CD14-positive monocyte (primary cell): ENCODE data around the gene TMEM150A. TPM values are rescaled to one million over a fixed set of nuclear protein-coding genes. Genes with fewer than 3 reads are reported as not detected.

ENCODE experiments used
- DNase-seq, 3 donors: peaks; one replicate each; pipeline ENCODE4 v3.0.0-alpha.2; 2011 to 2022
- H2AFZ ChIP-seq: 2 replicates; pipeline ENCODE4 v1.6.0; 2012; ENCODE audit warnings: mild to moderate bottlenecking, low read depth, low read length, inconsistent platforms; ENCODE audit not compliant: insufficient read depth, poor library complexity, severe bottlenecking
- H3K27ac ChIP-seq, 2 donors: 1 replicate in 1 of 2; 2 replicates in 1 of 2; pipeline ENCODE4 v1.5.1; 2012 to 2013; ENCODE audit warnings: low read length in 2 of 2, control low read depth in 1 of 2, inconsistent platforms in 1 of 2, low read depth in 1 of 2, mild to moderate bottlenecking in 1 of 2
- H3K27me3 ChIP-seq, 2 donors: one replicate each; pipeline versions ENCODE4 v1.6.0 to v1.6.1; 2011 to 2013; ENCODE audit warnings: low read length in 2 of 2; ENCODE audit not compliant: control insufficient read depth in 2 of 2, insufficient read depth in 2 of 2
- H3K36me3 ChIP-seq, 2 donors: replicated peaks in 1 of 2; 1 replicate in 1 of 2; 2 replicates in 1 of 2; pipeline versions ENCODE4 v1.5.1 to v1.6.1; 2012 to 2013; ENCODE audit warnings: low read length in 2 of 2, control low read depth in 1 of 2, inconsistent platforms in 1 of 2, mild to moderate bottlenecking in 1 of 2; ENCODE audit not compliant: insufficient read depth in 2 of 2, control insufficient read depth in 1 of 2
- H3K4me1 ChIP-seq, 2 donors: 1 replicate in 1 of 2; 2 replicates in 1 of 2; pipeline versions ENCODE4 v1.5.1 to v1.6.1; 2012 to 2013; ENCODE audit warnings: low read length in 2 of 2, control low read depth in 1 of 2, inconsistent platforms in 1 of 2, mild to moderate bottlenecking in 1 of 2, moderate library complexity in 1 of 2; ENCODE audit not compliant: insufficient read depth in 2 of 2, control insufficient read depth in 1 of 2
- H3K4me2 ChIP-seq: replicated peaks from 2 replicates; pipeline ENCODE3; 2012; ENCODE audit warnings: low read length, moderate library complexity, mild to moderate bottlenecking; ENCODE audit not compliant: poor library complexity, severe bottlenecking; ENCODE audit errors: extremely low read depth
- H3K4me3 ChIP-seq, 3 experiments: fragments of 200-600 bp in 1 of 3; sonication (generic) in 1 of 3; replicated peaks in 1 of 3; 1 replicate in 2 of 3; 2 replicates in 1 of 3; pipeline ENCODE4 v1.5.1; 2011 to 2013; ENCODE audit warnings: low read length in 3 of 3, mild to moderate bottlenecking in 3 of 3, control low read depth in 2 of 3, low read depth in 2 of 3, inconsistent platforms in 1 of 3, moderate library complexity in 1 of 3
- H3K79me2 ChIP-seq: 2 replicates; pipeline ENCODE4 v1.6.0; 2012; ENCODE audit warnings: mild to moderate bottlenecking, control low read depth, inconsistent platforms, low read length, moderate library complexity; ENCODE audit not compliant: insufficient read depth
- H3K9ac ChIP-seq: 2 replicates; pipeline ENCODE4 v1.6.0; 2017; ENCODE audit warnings: low read length, mild to moderate bottlenecking; ENCODE audit not compliant: insufficient read depth, poor library complexity, severe bottlenecking
- H3K9me3 ChIP-seq, 2 donors: replicated peaks in 1 of 2; 1 replicate in 1 of 2; 2 replicates in 1 of 2; pipeline versions ENCODE4 v1.5.1 to v1.6.1; 2012 to 2013; ENCODE audit warnings: low read length in 2 of 2, control low read depth in 1 of 2; ENCODE audit not compliant: control insufficient read depth in 1 of 2, insufficient read depth in 1 of 2
- H4K20me1 ChIP-seq: 2 replicates; pipeline ENCODE4 v1.6.0; 2012; ENCODE audit warnings: mild to moderate bottlenecking, low read length, control low read depth, moderate library complexity; ENCODE audit not compliant: insufficient read depth
- H3K27ac Mint-ChIP-seq, 7 donors: one replicate each; pipeline ENCODE4 v1.8.0; 2020; ENCODE audit warnings: mild to moderate bottlenecking in 7 of 7, mixed read lengths in 7 of 7, moderate library complexity in 6 of 7, inconsistent platforms in 2 of 7
- H3K27me3 Mint-ChIP-seq, 3 donors: one replicate each; pipeline ENCODE4 v1.8.0; 2021 to 2022; ENCODE audit warnings: low read depth in 3 of 3, mild to moderate bottlenecking in 3 of 3, mixed read lengths in 3 of 3, moderate library complexity in 3 of 3, inconsistent platforms in 1 of 3
- H3K36me3 Mint-ChIP-seq, 2 donors: one replicate each; pipeline ENCODE4 v1.8.0; 2020; ENCODE audit warnings: mixed read lengths in 2 of 2, inconsistent platforms in 1 of 2, mild to moderate bottlenecking in 1 of 2
- H3K4me1 Mint-ChIP-seq: one replicate; pipeline ENCODE4 v1.8.0; 2020; ENCODE audit warnings: mild to moderate bottlenecking, mixed read lengths
- H3K4me3 Mint-ChIP-seq, 2 donors: one replicate each; pipeline ENCODE4 v1.8.0; 2020; ENCODE audit warnings: mild to moderate bottlenecking in 2 of 2, mixed read lengths in 2 of 2, moderate library complexity in 1 of 2
- H3K9me3 Mint-ChIP-seq, 7 donors: one replicate each; pipeline ENCODE4 v1.8.0; 2020 to 2022; ENCODE audit warnings: mixed read lengths in 7 of 7, mild to moderate bottlenecking in 6 of 7, moderate library complexity in 6 of 7, inconsistent platforms in 2 of 7
- CTCF ChIP-seq: fragments of 200-600 bp; IDR thresholded peaks from one replicate; pipeline ENCODE4 v1.8.0; 2022; ENCODE audit warnings: antibody characterized with exemption, mild to moderate bottlenecking
- WGBS: methylation state at CpG from one replicate; pipeline ENCODE4 v1.1.5; 2013; ENCODE audit warnings: missing lambda C conversion rate; ENCODE audit not compliant: insufficient coverage; 5-methylcytosine and 5-hydroxymethylcytosine counted together
- intact Hi-C, 2 donors: fragments of 100-400 bp; cut with micrococcal nuclease; formaldehyde crosslinking; loops; one replicate each; pipeline versions ENCODE4 v1.15.0 to v1.15.1; 2023
- polyA plus RNA-seq, 3 donors: library from polyadenylated mRNA; depleted of rRNA in 1 of 3; unstranded in 2 of 3; stranded (reverse) in 1 of 3; fragments of 300-500 nt in 2 of 3; fragments of >200 nt in 1 of 3; fragmentation: Illumina TruSeq in 2 of 3; gene quantifications; 1 replicate in 2 of 3; 2 replicates in 1 of 3; pipeline ENCODE4 v1.2.3, GENCODE V29; 2012 to 2021

Gene TMEM150A
- polyA plus RNA-seq, 3 donors, result 24.7 to 29.1 (median 26.6) TPM

DNA sequence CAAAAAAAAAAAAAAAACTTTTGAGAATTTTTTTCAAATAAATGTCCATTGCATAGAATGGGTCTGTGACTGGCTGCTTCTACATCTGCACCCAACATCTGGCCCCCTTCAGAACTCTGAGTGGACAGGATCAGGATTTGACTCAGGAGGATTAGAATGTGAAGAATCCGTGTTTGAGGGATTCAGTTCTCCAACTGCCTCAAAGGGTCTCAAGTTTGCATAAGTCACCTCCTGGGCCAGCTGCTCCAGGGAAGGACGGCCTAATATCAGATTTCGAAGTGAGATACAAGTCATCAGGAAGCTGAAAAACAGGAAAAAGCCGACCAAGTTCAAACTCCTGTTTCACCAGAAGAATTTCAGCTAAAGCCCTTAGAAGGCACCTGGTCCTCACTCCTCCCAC, 52.7 kb downstream of the TMEM150A start:
- peaks cover 23% of the 10 kb centered on the region for H4K20me1 ChIP-seq
- no peak overlapping the region for H3K4me3 Mint-ChIP-seq
- peak overlapping the region; percentile 29 for H3K4me2 ChIP-seq
- H3K4me3 ChIP-seq, result peak overlapping the region in 1 of 3 experiments; percentile 13
- peaks cover 56 to 81% of the 10 kb centered on the region in 2 donors for H3K36me3 Mint-ChIP-seq
- H3K36me3 ChIP-seq, result peaks cover 44 to 84% of the 10 kb centered on the region in 2 donors
- peak overlapping the region; percentile 8 to 61 for H3K27ac ChIP-seq
- H3K4me1 Mint-ChIP-seq, result peaks cover 28% of the 10 kb centered on the region
- H3K9me3 Mint-ChIP-seq, result no peaks in the 10 kb centered on the region
- H2AFZ ChIP-seq, result no peak overlapping the region
- H3K79me2 ChIP-seq, result no peaks in the 10 kb centered on the region
- no peak for DNase-seq
- peak overlapping the region in 6 of 7 donors; percentile 16 to 88 (median 74) for H3K27ac Mint-ChIP-seq
- H3K4me1 ChIP-seq, result peaks cover 19 to 27% of the 10 kb centered on the region in 2 donors
- no peaks in the 10 kb centered on the region for H3K9me3 ChIP-seq
- H3K27me3 ChIP-seq, result no peaks in the 10 kb centered on the region
- intact Hi-C loops, result loop anchor here in 1 of 2 donors (5.0 kb wide), 1 partner anchor 148 kb away; no protein-coding TSS in a partner anchor
- TF ChIP-seq CTCF, result no peak
- no peak overlapping the region for H3K9ac ChIP-seq
- peaks cover 0 to 2% (median 0%) of the 10 kb centered on the region in 3 donors for H3K27me3 Mint-ChIP-seq
- 13% methylated on average over 4 of the region's 4 CpGs for WGBS

DNA sequence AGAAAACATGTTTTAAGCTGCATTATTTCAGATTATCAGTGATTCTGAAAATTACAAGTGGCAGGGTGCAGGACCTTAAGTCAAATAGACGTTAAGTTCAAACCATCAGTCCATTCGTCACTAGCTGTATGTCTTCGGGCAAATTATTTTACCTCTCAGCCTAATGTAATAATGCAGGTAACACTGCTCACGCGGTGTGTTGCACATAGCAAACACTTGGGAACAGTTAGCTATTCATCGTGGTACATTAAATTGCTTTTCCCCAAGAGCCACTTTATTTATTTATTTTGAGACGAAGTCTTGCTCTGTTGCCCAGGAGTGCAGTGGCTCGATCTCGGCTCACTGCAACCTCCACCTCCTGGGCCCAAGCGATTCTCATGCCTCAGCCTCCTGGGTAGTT, 53.4 kb downstream of the TMEM150A start:
- no peak overlapping the region for H3K9ac ChIP-seq
- WGBS, result 93% methylated on average over 6 of the region's 10 CpGs
- no peak for TF ChIP-seq CTCF
- H3K4me1 ChIP-seq, result peaks cover 19 to 27% of the 10 kb centered on the region in 2 donors
- no peak overlapping the region for H3K4me3 Mint-ChIP-seq
- no peak overlapping the region for H3K27ac ChIP-seq
- H3K9me3 ChIP-seq, result no peaks in the 10 kb centered on the region
- peaks cover 28% of the 10 kb centered on the region for H3K4me1 Mint-ChIP-seq
- DNase-seq, result no peak
- H3K9me3 Mint-ChIP-seq, result no peaks in the 10 kb centered on the region
- H3K79me2 ChIP-seq, result peaks cover 3% of the 10 kb centered on the region
- peaks cover 43 to 84% of the 10 kb centered on the region in 2 donors for H3K36me3 ChIP-seq
- intact Hi-C loops, result no loop called here
- peaks cover 0 to 2% (median 0%) of the 10 kb centered on the region in 3 donors for H3K27me3 Mint-ChIP-seq
- H3K4me3 ChIP-seq, result no peak overlapping the region
- peaks cover 55 to 81% of the 10 kb centered on the region in 2 donors for H3K36me3 Mint-ChIP-seq
- no peak overlapping the region for H2AFZ ChIP-seq
- H3K27ac Mint-ChIP-seq, result peak overlapping the region in 1 of 7 donors; percentile 28
- H3K4me2 ChIP-seq, result no peak overlapping the region
- H4K20me1 ChIP-seq, result peaks cover 30% of the 10 kb centered on the region
- H3K27me3 ChIP-seq, result no peaks in the 10 kb centered on the region
